Skeletal muscle tissue (tissue), 4 donors: ENCODE results near the gene BMPR2. TPM values are rescaled to one million over a fixed set of nuclear protein-coding genes. Genes with fewer than 3 reads are reported as not detected.
"Not testable (repeated sequence)": the region's sequence is repeated elsewhere in the genome, so short reads cannot be mapped to it uniquely, and the experiment has no call there.

Source experiments
- H3K27ac ChIP-seq: one replicate; pipeline ENCODE4 v1.7.0; 2013; ENCODE audit warnings: mild to moderate bottlenecking, low read depth, low read length, inconsistent platforms
- H3K27me3 ChIP-seq, 3 donors: one replicate each; pipeline ENCODE4 v1.7.0; 2013; ENCODE audit warnings: low read length in 3 of 3; ENCODE audit not compliant: control insufficient read depth in 3 of 3, insufficient read depth in 3 of 3
- H3K36me3 ChIP-seq, 3 donors: one replicate each; pipeline ENCODE4 v1.7.0; 2013; ENCODE audit warnings: low read length in 3 of 3; ENCODE audit not compliant: control insufficient read depth in 3 of 3, insufficient read depth in 3 of 3
- H3K4me1 ChIP-seq, 3 donors: one replicate each; pipeline ENCODE4 v1.7.0; 2013; ENCODE audit warnings: low read length in 3 of 3, mild to moderate bottlenecking in 3 of 3; ENCODE audit not compliant: control insufficient read depth in 3 of 3, insufficient read depth in 3 of 3
- H3K4me3 ChIP-seq, 3 donors: one replicate each; pipeline ENCODE4 v1.7.0; 2013; ENCODE audit warnings: low read length in 3 of 3
- H3K9ac ChIP-seq, 3 donors: one replicate each; pipeline ENCODE4 v1.7.0; 2013; ENCODE audit warnings: low read length in 3 of 3, mild to moderate bottlenecking in 3 of 3, moderate library complexity in 2 of 3, low read depth in 1 of 3
- H3K9me3 ChIP-seq, 3 donors: one replicate each; pipeline ENCODE4 v1.7.0; 2013; ENCODE audit warnings: low read length in 3 of 3; ENCODE audit not compliant: control insufficient read depth in 3 of 3
- total RNA-seq: library from RNA; depleted of rRNA; stranded (reverse); fragments of >200 nt; gene quantifications from one replicate; pipeline ENCODE4 v1.2.3, GENCODE V29; 2014
- donor health status: Osteomylitis.

The BMPR2 gene
- total RNA-seq, 1 donor from 2014 or later: 24.0 TPM

DNA sequence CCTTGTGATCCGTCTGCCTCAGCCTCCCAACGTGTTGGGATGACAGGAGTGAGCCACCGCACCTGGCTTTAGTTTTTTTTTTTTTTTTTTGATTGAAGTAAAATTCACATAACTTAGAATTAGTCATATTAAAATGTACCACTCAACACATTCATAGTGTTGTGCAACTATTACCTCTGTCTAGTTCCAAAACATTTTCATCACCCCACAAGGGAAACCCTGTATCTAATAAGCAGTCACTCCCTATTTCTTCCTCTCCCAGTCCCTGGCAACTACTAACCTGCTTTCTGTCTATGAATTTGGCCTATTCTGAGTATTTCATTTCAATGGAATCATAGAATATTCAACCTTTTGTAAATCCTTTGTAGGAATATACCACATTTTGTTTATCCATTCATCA lies 134.8 kb downstream of the BMPR2 start:
- Histone ChIP-seq H3K27me3 (no peaks in the 10 kb centered on the region), H3K27ac (no peak overlapping the region), H3K4me3 (no peak overlapping the region), H3K9me3 (no peaks in the 10 kb centered on the region), H3K4me1 (no peaks in the 10 kb centered on the region), H3K9ac (no peak overlapping the region), H3K36me3 (peaks cover 0 to 2% (median 0%) of the 10 kb centered on the region in 3 donors)

DNA sequence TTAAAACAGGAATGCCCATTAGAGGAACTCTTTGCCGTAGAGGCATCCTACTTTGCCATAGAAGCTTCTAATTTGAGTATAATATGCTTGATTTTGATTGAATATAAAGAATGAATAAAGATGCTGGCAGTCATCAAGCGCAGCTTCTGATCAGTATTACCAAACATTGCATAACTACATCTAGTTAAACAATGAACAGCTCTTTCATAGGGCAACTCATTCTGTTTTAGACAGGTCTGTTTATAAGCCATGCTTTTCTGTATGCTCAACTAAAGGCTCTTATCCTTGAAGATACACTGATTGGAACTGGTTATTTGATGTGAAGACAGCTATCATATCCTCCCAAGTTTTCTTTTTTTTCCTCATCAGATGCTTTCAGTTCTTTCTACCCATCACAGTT lies 136.0 kb downstream of the BMPR2 start:
- Histone ChIP-seq H3K9ac (no peak overlapping the region), H3K27me3 (no peaks in the 10 kb centered on the region), H3K27ac (no peak overlapping the region), H3K4me3 (no peak overlapping the region), H3K9me3 (no peaks in the 10 kb centered on the region), H3K36me3 (peaks cover 0 to 2% (median 2%) of the 10 kb centered on the region in 3 donors), H3K4me1 (no peaks in the 10 kb centered on the region)

DNA sequence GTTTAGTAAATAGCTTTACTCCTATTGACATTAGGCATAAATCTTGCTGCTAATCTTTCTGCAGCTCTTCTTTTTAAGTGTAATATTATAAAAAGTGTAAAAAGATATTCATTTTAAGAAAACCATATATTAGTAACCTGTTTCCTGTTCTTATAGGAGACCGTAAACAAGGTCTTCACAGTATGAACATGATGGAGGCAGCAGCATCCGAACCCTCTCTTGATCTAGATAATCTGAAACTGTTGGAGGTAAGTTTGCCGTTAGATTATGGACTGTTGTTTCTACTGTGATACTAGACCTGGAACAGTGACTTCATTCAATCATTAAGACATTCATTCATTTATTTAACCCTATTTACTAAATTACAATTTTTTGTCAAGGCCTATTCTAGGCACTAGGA lies 138.6 kb downstream of the BMPR2 start:
- H3K4me3 ChIP-seq: no peak overlapping the region
- H3K27me3 ChIP-seq: no peaks in the 10 kb centered on the region
- H3K9ac ChIP-seq: no peak overlapping the region
- no peak overlapping the region for H3K27ac ChIP-seq
- no peaks in the 10 kb centered on the region for H3K4me1 ChIP-seq
- H3K36me3 ChIP-seq: peaks cover 2 to 10% (median 10%) of the 10 kb centered on the region in 3 donors
- no peaks in the 10 kb centered on the region for H3K9me3 ChIP-seq

DNA sequence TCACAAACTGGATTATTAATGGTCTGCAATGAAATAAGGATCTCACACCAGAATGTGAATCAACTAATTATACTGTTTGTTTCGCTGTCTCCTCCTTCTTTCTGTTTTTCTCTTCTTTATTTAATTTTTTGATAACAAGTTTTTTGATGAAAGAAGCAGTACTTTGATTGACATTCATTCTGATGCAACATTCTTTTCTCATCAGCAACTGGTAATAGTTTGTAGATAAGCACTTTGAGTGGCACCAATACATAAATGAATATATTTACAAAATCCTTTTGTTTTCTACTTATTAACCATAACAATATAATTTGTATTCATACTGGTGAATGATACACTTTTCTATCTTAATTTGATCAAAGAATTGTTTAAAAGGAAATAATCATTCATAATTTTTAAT lies 143.3 kb downstream of the BMPR2 start:
- Histone ChIP-seq H3K4me1 (no peaks in the 10 kb centered on the region), H3K9ac (no peak overlapping the region), H3K27ac (no peak overlapping the region), H3K27me3 (no peaks in the 10 kb centered on the region), H3K36me3 (peaks cover 12 to 30% (median 26%) of the 10 kb centered on the region in 3 donors), H3K4me3 (no peak overlapping the region), H3K9me3 (no peaks in the 10 kb centered on the region)

DNA sequence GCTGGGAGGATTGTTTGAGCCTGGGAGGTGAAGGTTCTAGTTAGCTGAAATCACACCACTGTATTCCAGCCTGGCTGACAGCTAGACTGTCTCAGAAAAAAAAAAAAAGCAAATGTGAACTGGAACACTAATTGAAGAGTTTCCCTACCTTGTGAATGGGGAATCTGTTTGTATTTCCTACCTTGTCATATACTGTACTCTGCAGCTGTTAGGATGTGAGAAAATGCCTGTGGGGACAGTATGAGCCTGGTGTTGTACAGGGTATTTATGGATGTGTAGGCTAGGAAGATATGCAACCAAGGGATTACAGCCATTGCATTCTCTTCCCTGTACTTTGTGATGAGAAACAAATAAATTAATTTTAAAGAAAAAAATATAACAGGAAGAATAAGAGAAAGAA lies 145.3 kb downstream of the BMPR2 start:
- Histone ChIP-seq H3K27me3 (no peaks in the 10 kb centered on the region), H3K4me3 (no peak overlapping the region), H3K27ac (no peak overlapping the region), H3K9ac (no peak overlapping the region), H3K4me1 (no peaks in the 10 kb centered on the region), H3K9me3 (no peaks in the 10 kb centered on the region), H3K36me3 (peaks cover 10 to 31% (median 23%) of the 10 kb centered on the region in 3 donors)

DNA sequence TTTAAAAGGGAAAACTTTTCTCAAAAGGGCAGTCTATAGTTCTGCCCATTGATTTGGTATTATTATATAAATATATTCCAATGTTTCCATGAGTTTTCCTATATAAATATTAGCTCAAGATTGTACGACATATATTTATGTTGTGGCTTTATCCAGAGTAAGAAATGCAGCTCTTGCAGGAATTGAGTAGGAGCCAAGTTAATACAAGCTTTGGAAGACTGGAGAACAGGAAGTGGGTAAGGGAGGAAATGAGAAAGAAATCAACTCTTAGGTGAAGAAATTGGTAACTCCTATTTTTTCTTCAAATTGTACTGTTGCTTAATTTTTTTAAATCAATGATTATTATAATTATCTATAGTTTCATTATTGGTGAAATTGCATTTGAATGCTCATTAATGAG lies 153.3 kb downstream of the BMPR2 start:
- Histone ChIP-seq H3K36me3 (peaks cover 2 to 4% (median 3%) of the 10 kb centered on the region in 3 donors), H3K4me1 (no peaks in the 10 kb centered on the region), H3K27ac (no peak overlapping the region), H3K27me3 (no peaks in the 10 kb centered on the region), H3K9me3 (no peaks in the 10 kb centered on the region), H3K4me3 (no peak overlapping the region), H3K9ac (no peak overlapping the region)

DNA sequence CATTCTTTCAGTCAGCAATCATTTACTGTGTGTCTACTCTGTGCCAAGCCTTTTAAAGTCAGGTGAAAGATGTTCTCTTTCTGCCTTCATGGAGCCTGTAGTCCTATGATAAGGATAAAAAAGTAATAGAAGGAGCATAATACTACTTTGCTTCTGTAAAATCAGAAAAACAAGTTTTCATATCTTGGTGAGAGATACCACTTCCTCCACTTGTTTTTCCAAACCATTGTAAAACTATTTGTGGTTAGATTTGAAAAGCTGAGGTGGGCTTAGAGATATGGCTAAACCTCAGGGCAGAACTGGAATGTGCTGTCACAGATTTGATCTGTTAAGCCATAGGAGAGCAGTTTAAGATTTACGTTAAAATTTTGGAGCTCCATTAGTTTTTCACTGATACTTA lies 153.9 kb downstream of the BMPR2 start:
- Histone ChIP-seq H3K4me1 (no peaks in the 10 kb centered on the region), H3K27me3 (no peaks in the 10 kb centered on the region), H3K9ac (no peak overlapping the region), H3K36me3 (peaks cover 2 to 3% (median 2%) of the 10 kb centered on the region in 3 donors), H3K9me3 (no peaks in the 10 kb centered on the region), H3K27ac (no peak overlapping the region), H3K4me3 (no peak overlapping the region)

DNA sequence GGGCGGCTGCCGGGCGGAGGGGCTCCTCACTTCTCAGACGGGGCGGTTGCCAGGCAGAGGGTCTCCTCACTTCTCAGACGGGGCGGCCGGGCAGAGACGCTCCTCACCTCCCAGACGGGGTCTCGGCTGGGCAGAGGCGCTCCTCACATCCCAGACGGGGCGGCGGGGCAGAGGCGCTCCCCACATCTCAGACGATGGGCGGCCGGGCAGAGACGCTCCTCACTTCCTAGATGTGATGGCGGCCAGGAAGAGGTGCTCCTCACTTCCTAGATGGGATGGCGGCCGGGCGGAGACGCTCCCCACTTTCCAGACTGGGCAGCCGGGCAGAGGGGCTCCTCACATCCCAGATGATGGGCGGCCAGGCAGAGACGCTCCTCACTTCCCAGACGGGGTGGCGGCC lies 159.2 kb downstream of the BMPR2 start:
- not testable (repeated sequence) for H3K9ac ChIP-seq, H3K36me3 ChIP-seq

DNA sequence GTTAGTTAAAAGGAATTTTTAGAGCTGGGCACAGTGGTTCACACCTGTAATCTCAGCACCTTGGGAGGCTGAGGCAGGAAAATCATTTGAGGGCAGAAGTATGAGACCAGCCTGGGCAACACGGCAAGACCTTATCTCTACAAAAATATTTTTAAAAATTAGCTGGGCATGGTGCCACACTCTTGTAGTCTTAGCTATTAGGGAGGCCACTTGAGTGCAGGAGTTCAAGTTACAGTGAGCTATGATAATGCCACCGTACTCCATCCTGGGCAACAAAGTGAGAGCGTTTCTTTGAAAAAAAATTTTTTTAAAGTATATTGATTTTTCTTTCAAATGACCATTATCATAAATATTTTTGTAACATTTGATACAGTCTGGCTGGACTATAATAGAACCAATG lies 165.0 kb downstream of the BMPR2 start:
- H3K4me1 ChIP-seq: peaks cover 0 to 7% (median 0%) of the 10 kb centered on the region in 3 donors
- no peaks in the 10 kb centered on the region for H3K27me3 ChIP-seq
- no peaks in the 10 kb centered on the region for H3K36me3 ChIP-seq
- no peak overlapping the region for H3K9ac ChIP-seq
- no peak overlapping the region for H3K27ac ChIP-seq
- no peaks in the 10 kb centered on the region for H3K9me3 ChIP-seq
- H3K4me3 ChIP-seq: no peak overlapping the region

More for the DNA sequence above, 159.2 kb downstream of the BMPR2 start:
- H3K27ac ChIP-seq, H3K4me3 ChIP-seq, H3K27me3 ChIP-seq, H3K9me3 ChIP-seq, H3K4me1 ChIP-seq: not testable (repeated sequence)

DNA sequence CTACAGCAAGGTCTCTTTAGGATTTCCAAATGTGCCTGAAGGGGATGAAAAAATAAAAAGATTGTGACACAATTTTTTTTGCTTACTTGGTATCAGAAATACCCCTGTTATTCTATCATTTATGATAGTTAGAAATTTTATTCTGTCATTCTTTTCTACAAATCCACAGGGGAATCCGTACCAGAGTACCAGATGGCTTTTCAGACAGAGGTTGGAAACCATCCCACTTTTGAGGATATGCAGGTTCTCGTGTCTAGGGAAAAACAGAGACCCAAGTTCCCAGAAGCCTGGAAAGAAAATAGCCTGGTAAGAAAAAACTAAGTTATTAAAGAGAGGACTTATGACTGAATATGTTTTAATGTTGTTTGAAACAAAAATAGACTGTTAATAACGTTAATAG lies 166.0 kb downstream of the BMPR2 start:
- Histone ChIP-seq H3K4me1 (peaks cover 0 to 7% (median 0%) of the 10 kb centered on the region in 3 donors), H3K27ac (no peak overlapping the region)

DNA sequence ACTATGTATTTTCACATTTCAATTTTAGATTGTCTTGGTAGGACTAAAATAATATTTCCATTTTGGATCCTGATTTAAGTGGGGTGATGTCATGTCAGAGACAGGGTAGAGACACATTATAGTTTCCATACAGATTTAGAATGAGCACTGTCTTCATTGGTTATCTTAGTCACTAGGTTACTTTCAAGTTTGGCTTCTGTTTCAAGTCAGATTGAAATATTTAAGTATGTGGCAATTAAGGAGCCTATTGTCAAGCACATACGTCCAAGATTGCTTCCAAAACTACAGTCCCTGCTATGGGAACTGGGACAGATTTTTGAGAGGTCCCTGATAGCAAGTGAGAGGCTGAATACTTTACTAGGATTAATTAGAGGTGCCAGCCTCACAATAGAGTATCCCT lies 169.4 kb downstream of the BMPR2 start:
- no peaks in the 10 kb centered on the region for H3K27me3 ChIP-seq
- no peaks in the 10 kb centered on the region for H3K9me3 ChIP-seq
- no peak overlapping the region for H3K9ac ChIP-seq
- H3K27ac ChIP-seq: no peak overlapping the region
- no peaks in the 10 kb centered on the region for H3K36me3 ChIP-seq
- peaks cover 0 to 3% (median 0%) of the 10 kb centered on the region in 3 donors for H3K4me1 ChIP-seq
- H3K4me3 ChIP-seq: no peak overlapping the region

More for the DNA sequence above, 166.0 kb downstream of the BMPR2 start:
- no peaks in the 10 kb centered on the region for H3K9me3 ChIP-seq
- H3K27me3 ChIP-seq: no peaks in the 10 kb centered on the region
- no peak overlapping the region for H3K4me3 ChIP-seq
- H3K9ac ChIP-seq: no peak overlapping the region
- H3K36me3 ChIP-seq: no peaks in the 10 kb centered on the region
